DND-41 (cell line): ENCODE data around the gene TOM1L1.

Source experiments
- EZH2 ChIP-seq: IDR thresholded peaks from 3 replicates; pipeline ENCODE4 v1.6.1; 2012; ENCODE audit warnings: borderline replicate concordance, low read depth, mild to moderate bottlenecking, moderate library complexity, low read length, inconsistent platforms; ENCODE audit not compliant: severe bottlenecking
- TF ChIP-seq, protein P1 (sequence below): IDR thresholded peaks from 2 replicates; pipeline ENCODE4 v1.5.1; 2012; ENCODE audit warnings: borderline replicate concordance, low read length, moderate library complexity, mild to moderate bottlenecking; ENCODE audit not compliant: poor library complexity, severe bottlenecking; ENCODE audit errors: extremely low read depth

- TF ChIP-seq, protein P1, sequence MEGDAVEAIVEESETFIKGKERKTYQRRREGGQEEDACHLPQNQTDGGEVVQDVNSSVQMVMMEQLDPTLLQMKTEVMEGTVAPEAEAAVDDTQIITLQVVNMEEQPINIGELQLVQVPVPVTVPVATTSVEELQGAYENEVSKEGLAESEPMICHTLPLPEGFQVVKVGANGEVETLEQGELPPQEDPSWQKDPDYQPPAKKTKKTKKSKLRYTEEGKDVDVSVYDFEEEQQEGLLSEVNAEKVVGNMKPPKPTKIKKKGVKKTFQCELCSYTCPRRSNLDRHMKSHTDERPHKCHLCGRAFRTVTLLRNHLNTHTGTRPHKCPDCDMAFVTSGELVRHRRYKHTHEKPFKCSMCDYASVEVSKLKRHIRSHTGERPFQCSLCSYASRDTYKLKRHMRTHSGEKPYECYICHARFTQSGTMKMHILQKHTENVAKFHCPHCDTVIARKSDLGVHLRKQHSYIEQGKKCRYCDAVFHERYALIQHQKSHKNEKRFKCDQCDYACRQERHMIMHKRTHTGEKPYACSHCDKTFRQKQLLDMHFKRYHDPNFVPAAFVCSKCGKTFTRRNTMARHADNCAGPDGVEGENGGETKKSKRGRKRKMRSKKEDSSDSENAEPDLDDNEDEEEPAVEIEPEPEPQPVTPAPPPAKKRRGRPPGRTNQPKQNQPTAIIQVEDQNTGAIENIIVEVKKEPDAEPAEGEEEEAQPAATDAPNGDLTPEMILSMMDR, result no peak
- no peak for TF ChIP-seq EZH2
Observed at GRCh38 chr17:54859187-54859586, 41.5 kb upstream of the TOM1L1 start.
